H9 (cell line): ENCODE results near the gene CDC27. TPM values are rescaled to one million over a fixed set of nuclear protein-coding genes. Genes with fewer than 3 reads are reported as not detected.

ENCODE experiments used
- DNase-seq: peaks from one replicate; pipeline ENCODE4 v3.0.0-alpha.2; 2017
- H2AFZ ChIP-seq: one replicate; pipeline ENCODE4 v1.6.1; 2013; ENCODE audit warnings: mild to moderate bottlenecking, low read length, control low read depth, moderate library complexity
- H2AK5ac ChIP-seq: 2 replicates; pipeline ENCODE4 v1.6.1; 2013; ENCODE audit warnings: low read length, control low read depth, mixed read lengths; ENCODE audit not compliant: insufficient read length
- H2BK120ac ChIP-seq: one replicate; pipeline ENCODE4 v1.6.1; 2013; ENCODE audit warnings: low read depth, mild to moderate bottlenecking, low read length, control low read depth, inconsistent platforms; ENCODE audit not compliant: poor library complexity, severe bottlenecking
- H2BK12ac ChIP-seq: 2 replicates; pipeline ENCODE4 v1.6.1; 2013; ENCODE audit warnings: low read length, control low read depth, mixed read lengths, low read depth; ENCODE audit not compliant: insufficient read length
- H2BK15ac ChIP-seq: 2 replicates; pipeline ENCODE4 v1.6.1; 2013; ENCODE audit warnings: low read depth, low read length, control low read depth
- H2BK20ac ChIP-seq: one replicate; pipeline ENCODE4 v1.6.1; 2013; ENCODE audit warnings: low read depth, mild to moderate bottlenecking, low read length, control low read depth, inconsistent platforms; ENCODE audit not compliant: poor library complexity, severe bottlenecking
- H2BK5ac ChIP-seq: 2 replicates; pipeline ENCODE4 v1.6.1; 2013; ENCODE audit warnings: low read length, control low read depth, mixed read lengths; ENCODE audit not compliant: insufficient read length
- H3K14ac ChIP-seq: 2 replicates; pipeline ENCODE4 v1.6.1; 2013; ENCODE audit warnings: low read length, control low read depth; ENCODE audit not compliant: insufficient read depth
- H3K18ac ChIP-seq: 2 replicates; pipeline ENCODE4 v1.6.1; 2013; ENCODE audit warnings: low read depth, mild to moderate bottlenecking, mixed read lengths, low read length, control low read depth; ENCODE audit not compliant: insufficient read length
- H3K23ac ChIP-seq: 2 replicates; pipeline ENCODE4 v1.6.1; 2013; ENCODE audit warnings: low read length, control low read depth, mixed read lengths, low read depth; ENCODE audit not compliant: insufficient read length
- H3K23me2 ChIP-seq: 2 replicates; pipeline ENCODE4 v1.6.1; 2013; ENCODE audit warnings: low read depth, mild to moderate bottlenecking, mixed read lengths, low read length, control low read depth; ENCODE audit not compliant: insufficient read length, poor library complexity, severe bottlenecking
- H3K27ac ChIP-seq: 2 replicates; pipeline ENCODE4 v1.5.1; 2013; ENCODE audit warnings: low read length, control low read depth, mixed read lengths, low read depth; ENCODE audit not compliant: insufficient read length
- H3K27me3 ChIP-seq: 2 replicates; pipeline ENCODE4 v1.6.1; 2013; ENCODE audit warnings: low read length, control low read depth, inconsistent platforms; ENCODE audit not compliant: insufficient read depth
- H3K4ac ChIP-seq: 2 replicates; pipeline ENCODE4 v1.6.1; 2013; ENCODE audit warnings: low read depth, mild to moderate bottlenecking, control low read depth, inconsistent platforms, low read length, moderate library complexity
- H3K4me1 ChIP-seq: 2 replicates; pipeline ENCODE4 v1.6.1; 2013; ENCODE audit warnings: low read length, control low read depth, inconsistent platforms; ENCODE audit not compliant: insufficient read depth
- H3K4me2 ChIP-seq: 2 replicates; pipeline ENCODE4 v1.6.1; 2013; ENCODE audit warnings: low read length, control low read depth, mixed read lengths; ENCODE audit not compliant: insufficient read length, insufficient read depth
- H3K56ac ChIP-seq: 2 replicates; pipeline ENCODE4 v1.6.1; 2013; ENCODE audit warnings: low read depth, mild to moderate bottlenecking, mixed read lengths, low read length, control low read depth; ENCODE audit not compliant: insufficient read length
- H3K79me1 ChIP-seq: 2 replicates; pipeline ENCODE4 v1.6.1; 2013; ENCODE audit warnings: low read depth, mild to moderate bottlenecking, moderate library complexity, low read length, control low read depth, inconsistent platforms; ENCODE audit not compliant: insufficient read depth, poor library complexity, severe bottlenecking
- H3K79me2 ChIP-seq: 2 replicates; pipeline ENCODE4 v1.6.1; 2013; ENCODE audit warnings: low read length, control low read depth, inconsistent platforms; ENCODE audit not compliant: insufficient read depth
- H3K9ac ChIP-seq: 2 replicates; pipeline ENCODE4 v1.6.1; 2013; ENCODE audit warnings: low read length, control low read depth, mixed read lengths; ENCODE audit not compliant: insufficient read length; ENCODE audit errors: extremely low read depth
- H3K9me3 ChIP-seq: one replicate; pipeline ENCODE4 v1.6.1; 2013; ENCODE audit warnings: low read depth, low read length, inconsistent platforms; ENCODE audit not compliant: control insufficient read depth
- H3T11ph ChIP-seq: one replicate; pipeline ENCODE4 v1.6.1; 2013; ENCODE audit warnings: mild to moderate bottlenecking, low read length, control low read depth, inconsistent platforms
- H4K20me1 ChIP-seq: one replicate; pipeline ENCODE4 v1.6.1; 2013; ENCODE audit not compliant: control insufficient read depth, insufficient read length, insufficient read depth
- H4K5ac ChIP-seq: 2 replicates; pipeline ENCODE4 v1.6.1; 2013; ENCODE audit warnings: low read depth, mild to moderate bottlenecking, mixed read lengths, low read length, control low read depth; ENCODE audit not compliant: insufficient read length
- H4K8ac ChIP-seq: replicated peaks from 2 replicates; pipeline ENCODE4 v1.6.1; 2013; ENCODE audit warnings: low read length, control low read depth, mixed read lengths, low read depth; ENCODE audit not compliant: insufficient read length
- H4K91ac ChIP-seq: 2 replicates; pipeline ENCODE4 v1.6.1; 2013; ENCODE audit warnings: low read depth, mild to moderate bottlenecking, moderate library complexity, mixed read lengths, low read length, control low read depth; ENCODE audit not compliant: insufficient read length
- H3K27ac Mint-ChIP-seq, 3 experiments: 2 replicates in 2 of 3; 3 replicates in 1 of 3; pipeline ENCODE4 v1.8.0; 2020 to 2021; ENCODE audit warnings: mixed read lengths in 3 of 3, mild to moderate bottlenecking in 1 of 3, moderate library complexity in 1 of 3
- H3K27me3 Mint-ChIP-seq: 2 replicates; pipeline ENCODE4 v1.8.0; 2021; ENCODE audit warnings: low read depth, mild to moderate bottlenecking, moderate library complexity, mixed read lengths
- H3K36me3 Mint-ChIP-seq, 3 experiments: 2 replicates in 2 of 3; 3 replicates in 1 of 3; pipeline ENCODE4 v1.8.0; 2020 to 2021; ENCODE audit warnings: low read depth in 3 of 3, mixed read lengths in 3 of 3; ENCODE audit not compliant: insufficient read depth in 1 of 3
- H3K4me1 Mint-ChIP-seq, 2 experiments: 2 replicates each; pipeline ENCODE4 v1.8.0; 2020; ENCODE audit warnings: mixed read lengths in 2 of 2
- H3K4me3 Mint-ChIP-seq, 2 experiments: 2 replicates in 1 of 2; 3 replicates in 1 of 2; pipeline ENCODE4 v1.8.0; 2020 to 2021; ENCODE audit warnings: mild to moderate bottlenecking in 2 of 2, mixed read lengths in 2 of 2, moderate library complexity in 1 of 2
- H3K9me3 Mint-ChIP-seq, 2 experiments: 2 replicates in 1 of 2; 3 replicates in 1 of 2; pipeline ENCODE4 v1.8.0; 2020; ENCODE audit warnings: mild to moderate bottlenecking in 2 of 2, mixed read lengths in 2 of 2, moderate library complexity in 1 of 2
- CTCF ChIP-seq: fragments of 200-600 bp; sonication (generic); conservative IDR thresholded peaks from 3 replicates; pipeline ENCODE4 v1.8.0; 2021; ENCODE audit warnings: antibody characterized with exemption, mild to moderate bottlenecking
- WGBS: extraction: QIAGEN DNeasy Blood & Tissue Kit; methylation state at CpG from one replicate; pipeline ENCODE4 v1.1.7; 2013; ENCODE audit warnings: missing lambda C conversion rate, low lambda C conversion rate, mixed read lengths; ENCODE audit not compliant: insufficient read length; ENCODE audit errors: extremely low coverage; 5-methylcytosine and 5-hydroxymethylcytosine counted together
- total RNA-seq: library from RNA; stranded (reverse); gene quantifications from 2 replicates; pipeline ENCODE4 v1.2.1, GENCODE V29; 2021

Gene CDC27
- total RNA-seq, 1 experiment from 2014 or later, result 82.5 TPM

- no peak overlapping the region for H3T11ph ChIP-seq
- no peaks in the 10 kb centered on the region for H3K23me2 ChIP-seq
- H2BK12ac ChIP-seq, result no peak overlapping the region
- WGBS, result no CpG with 5 or more reads among the region's 2 CpGs
- Mint-ChIP-seq H3K36me3 (no peaks in the 10 kb centered on the region), H3K4me1 (peaks cover 13 to 16% of the 10 kb centered on the region in 2 experiments), H3K27ac (no peak overlapping the region; a peak in 1 of 7 replicates), H3K9me3 (no peaks in the 10 kb centered on the region; a peak in 1 of 5 replicates), H3K27me3 (peaks cover 24% of the 10 kb centered on the region), H3K4me3 (no peak overlapping the region)
- H2BK15ac ChIP-seq, result no peak overlapping the region
- H2BK120ac ChIP-seq, result no peak overlapping the region
- no peak overlapping the region for H3K27ac ChIP-seq
- no peaks in the 10 kb centered on the region for H3K79me2 ChIP-seq
- H3K9me3 ChIP-seq, result no peaks in the 10 kb centered on the region
- no peak overlapping the region for H3K4ac ChIP-seq
- no peak overlapping the region for H3K23ac ChIP-seq
- no peak for TF ChIP-seq CTCF
- H4K5ac ChIP-seq, result no peak overlapping the region
- no peaks in the 10 kb centered on the region; the same call in 1 of the 2 replicates for H3K4me1 ChIP-seq
- no peak overlapping the region for H2AK5ac ChIP-seq
- H4K91ac ChIP-seq, result no peak overlapping the region
- H4K20me1 ChIP-seq, result no peaks in the 10 kb centered on the region
- no peak overlapping the region for H2BK20ac ChIP-seq
- no peak overlapping the region for H3K9ac ChIP-seq
- no peak for DNase-seq
- H3K27me3 ChIP-seq, result no peaks in the 10 kb centered on the region
- H3K14ac ChIP-seq, result no peak overlapping the region
- no peak overlapping the region for H3K4me2 ChIP-seq
- no peak overlapping the region for H4K8ac ChIP-seq
- H3K56ac ChIP-seq, result no peak overlapping the region
- H2AFZ ChIP-seq, result no peak overlapping the region
- H3K79me1 ChIP-seq, result no peaks in the 10 kb centered on the region
- H2BK5ac ChIP-seq, result no peak overlapping the region
- H3K18ac ChIP-seq, result no peak overlapping the region
Measured at GRCh38 chr17:47232465-47232864, 43.4 kb upstream of the CDC27 start.
